H9 (cell line): ENCODE measurements around the gene MYEF2. TPM values are rescaled to one million over a fixed set of nuclear protein-coding genes. Genes with fewer than 3 reads are reported as not detected.

Source experiments
- DNase-seq: peaks from one replicate; pipeline ENCODE4 v3.0.0-alpha.2; 2017
- H2AFZ ChIP-seq: one replicate; pipeline ENCODE4 v1.6.1; 2013; ENCODE audit warnings: mild to moderate bottlenecking, low read length, control low read depth, moderate library complexity
- H2AK5ac ChIP-seq: 2 replicates; pipeline ENCODE4 v1.6.1; 2013; ENCODE audit warnings: low read length, control low read depth, mixed read lengths; ENCODE audit not compliant: insufficient read length
- H2BK120ac ChIP-seq: one replicate; pipeline ENCODE4 v1.6.1; 2013; ENCODE audit warnings: low read depth, mild to moderate bottlenecking, low read length, control low read depth, inconsistent platforms; ENCODE audit not compliant: poor library complexity, severe bottlenecking
- H2BK12ac ChIP-seq: 2 replicates; pipeline ENCODE4 v1.6.1; 2013; ENCODE audit warnings: low read length, control low read depth, mixed read lengths, low read depth; ENCODE audit not compliant: insufficient read length
- H2BK15ac ChIP-seq: 2 replicates; pipeline ENCODE4 v1.6.1; 2013; ENCODE audit warnings: low read depth, low read length, control low read depth
- H2BK20ac ChIP-seq: one replicate; pipeline ENCODE4 v1.6.1; 2013; ENCODE audit warnings: low read depth, mild to moderate bottlenecking, low read length, control low read depth, inconsistent platforms; ENCODE audit not compliant: poor library complexity, severe bottlenecking
- H2BK5ac ChIP-seq: 2 replicates; pipeline ENCODE4 v1.6.1; 2013; ENCODE audit warnings: low read length, control low read depth, mixed read lengths; ENCODE audit not compliant: insufficient read length
- H3K14ac ChIP-seq: 2 replicates; pipeline ENCODE4 v1.6.1; 2013; ENCODE audit warnings: low read length, control low read depth; ENCODE audit not compliant: insufficient read depth
- H3K18ac ChIP-seq: 2 replicates; pipeline ENCODE4 v1.6.1; 2013; ENCODE audit warnings: low read depth, mild to moderate bottlenecking, mixed read lengths, low read length, control low read depth; ENCODE audit not compliant: insufficient read length
- H3K23ac ChIP-seq: 2 replicates; pipeline ENCODE4 v1.6.1; 2013; ENCODE audit warnings: low read length, control low read depth, mixed read lengths, low read depth; ENCODE audit not compliant: insufficient read length
- H3K23me2 ChIP-seq: 2 replicates; pipeline ENCODE4 v1.6.1; 2013; ENCODE audit warnings: low read depth, mild to moderate bottlenecking, mixed read lengths, low read length, control low read depth; ENCODE audit not compliant: insufficient read length, poor library complexity, severe bottlenecking
- H3K27ac ChIP-seq: 2 replicates; pipeline ENCODE4 v1.5.1; 2013; ENCODE audit warnings: low read length, control low read depth, mixed read lengths, low read depth; ENCODE audit not compliant: insufficient read length
- H3K27me3 ChIP-seq: 2 replicates; pipeline ENCODE4 v1.6.1; 2013; ENCODE audit warnings: low read length, control low read depth, inconsistent platforms; ENCODE audit not compliant: insufficient read depth
- H3K4ac ChIP-seq: 2 replicates; pipeline ENCODE4 v1.6.1; 2013; ENCODE audit warnings: low read depth, mild to moderate bottlenecking, control low read depth, inconsistent platforms, low read length, moderate library complexity
- H3K4me1 ChIP-seq: 2 replicates; pipeline ENCODE4 v1.6.1; 2013; ENCODE audit warnings: low read length, control low read depth, inconsistent platforms; ENCODE audit not compliant: insufficient read depth
- H3K4me2 ChIP-seq: 2 replicates; pipeline ENCODE4 v1.6.1; 2013; ENCODE audit warnings: low read length, control low read depth, mixed read lengths; ENCODE audit not compliant: insufficient read length, insufficient read depth
- H3K56ac ChIP-seq: 2 replicates; pipeline ENCODE4 v1.6.1; 2013; ENCODE audit warnings: low read depth, mild to moderate bottlenecking, mixed read lengths, low read length, control low read depth; ENCODE audit not compliant: insufficient read length
- H3K79me1 ChIP-seq: 2 replicates; pipeline ENCODE4 v1.6.1; 2013; ENCODE audit warnings: low read depth, mild to moderate bottlenecking, moderate library complexity, low read length, control low read depth, inconsistent platforms; ENCODE audit not compliant: insufficient read depth, poor library complexity, severe bottlenecking
- H3K79me2 ChIP-seq: 2 replicates; pipeline ENCODE4 v1.6.1; 2013; ENCODE audit warnings: low read length, control low read depth, inconsistent platforms; ENCODE audit not compliant: insufficient read depth
- H3K9ac ChIP-seq: 2 replicates; pipeline ENCODE4 v1.6.1; 2013; ENCODE audit warnings: low read length, control low read depth, mixed read lengths; ENCODE audit not compliant: insufficient read length; ENCODE audit errors: extremely low read depth
- H3K9me3 ChIP-seq: one replicate; pipeline ENCODE4 v1.6.1; 2013; ENCODE audit warnings: low read depth, low read length, inconsistent platforms; ENCODE audit not compliant: control insufficient read depth
- H3T11ph ChIP-seq: one replicate; pipeline ENCODE4 v1.6.1; 2013; ENCODE audit warnings: mild to moderate bottlenecking, low read length, control low read depth, inconsistent platforms
- H4K20me1 ChIP-seq: one replicate; pipeline ENCODE4 v1.6.1; 2013; ENCODE audit not compliant: control insufficient read depth, insufficient read length, insufficient read depth
- H4K5ac ChIP-seq: 2 replicates; pipeline ENCODE4 v1.6.1; 2013; ENCODE audit warnings: low read depth, mild to moderate bottlenecking, mixed read lengths, low read length, control low read depth; ENCODE audit not compliant: insufficient read length
- H4K8ac ChIP-seq: replicated peaks from 2 replicates; pipeline ENCODE4 v1.6.1; 2013; ENCODE audit warnings: low read length, control low read depth, mixed read lengths, low read depth; ENCODE audit not compliant: insufficient read length
- H4K91ac ChIP-seq: 2 replicates; pipeline ENCODE4 v1.6.1; 2013; ENCODE audit warnings: low read depth, mild to moderate bottlenecking, moderate library complexity, mixed read lengths, low read length, control low read depth; ENCODE audit not compliant: insufficient read length
- H3K27ac Mint-ChIP-seq, 3 experiments: 2 replicates in 2 of 3; 3 replicates in 1 of 3; pipeline ENCODE4 v1.8.0; 2020 to 2021; ENCODE audit warnings: mixed read lengths in 3 of 3, mild to moderate bottlenecking in 1 of 3, moderate library complexity in 1 of 3
- H3K27me3 Mint-ChIP-seq: 2 replicates; pipeline ENCODE4 v1.8.0; 2021; ENCODE audit warnings: low read depth, mild to moderate bottlenecking, moderate library complexity, mixed read lengths
- H3K36me3 Mint-ChIP-seq, 3 experiments: 2 replicates in 2 of 3; 3 replicates in 1 of 3; pipeline ENCODE4 v1.8.0; 2020 to 2021; ENCODE audit warnings: low read depth in 3 of 3, mixed read lengths in 3 of 3; ENCODE audit not compliant: insufficient read depth in 1 of 3
- H3K4me1 Mint-ChIP-seq, 2 experiments: 2 replicates each; pipeline ENCODE4 v1.8.0; 2020; ENCODE audit warnings: mixed read lengths in 2 of 2
- H3K4me3 Mint-ChIP-seq, 2 experiments: 2 replicates in 1 of 2; 3 replicates in 1 of 2; pipeline ENCODE4 v1.8.0; 2020 to 2021; ENCODE audit warnings: mild to moderate bottlenecking in 2 of 2, mixed read lengths in 2 of 2, moderate library complexity in 1 of 2
- H3K9me3 Mint-ChIP-seq, 2 experiments: 2 replicates in 1 of 2; 3 replicates in 1 of 2; pipeline ENCODE4 v1.8.0; 2020; ENCODE audit warnings: mild to moderate bottlenecking in 2 of 2, mixed read lengths in 2 of 2, moderate library complexity in 1 of 2
- CTCF ChIP-seq: fragments of 200-600 bp; sonication (generic); conservative IDR thresholded peaks from 3 replicates; pipeline ENCODE4 v1.8.0; 2021; ENCODE audit warnings: antibody characterized with exemption, mild to moderate bottlenecking
- total RNA-seq: library from RNA; stranded (reverse); gene quantifications from 2 replicates; pipeline ENCODE4 v1.2.1, GENCODE V29; 2021

The MYEF2 gene
- total RNA-seq, 1 experiment from 2014 or later: 85.2 TPM

- H3K23me2 ChIP-seq: no peaks in the 10 kb centered on the region
- DNase-seq: no peak
- no peak overlapping the region for H2BK15ac ChIP-seq
- peaks cover 5 to 37% (median 35%) of the 10 kb centered on the region in 3 experiments; a peak in 6 of 7 replicates for H3K36me3 Mint-ChIP-seq
- H3K4me1 ChIP-seq: no peaks in the 10 kb centered on the region
- no peak overlapping the region for H3T11ph ChIP-seq
- no peaks in the 10 kb centered on the region for H3K9me3 ChIP-seq
- no peak overlapping the region for H4K8ac ChIP-seq
- H4K91ac ChIP-seq: no peak overlapping the region
- no peaks in the 10 kb centered on the region for H3K79me2 ChIP-seq
- no peaks in the 10 kb centered on the region for H4K20me1 ChIP-seq
- no peak overlapping the region for H3K4me2 ChIP-seq
- no peak overlapping the region for H2BK12ac ChIP-seq
- H3K27ac ChIP-seq: no peak overlapping the region
- H3K9me3 Mint-ChIP-seq: no peaks in the 10 kb centered on the region
- TF ChIP-seq CTCF: no peak
- no peak overlapping the region for H3K56ac ChIP-seq
- no peak overlapping the region for H3K23ac ChIP-seq
- H2BK120ac ChIP-seq: no peak overlapping the region
- no peaks in the 10 kb centered on the region for H3K27me3 Mint-ChIP-seq
- H2BK20ac ChIP-seq: no peak overlapping the region
- H3K4me3 Mint-ChIP-seq: no peak overlapping the region
- peaks cover 9 to 13% of the 10 kb centered on the region in 2 experiments for H3K4me1 Mint-ChIP-seq
- no peaks in the 10 kb centered on the region for H3K79me1 ChIP-seq
- H2AFZ ChIP-seq: no peak overlapping the region
- no peak overlapping the region for H3K27ac Mint-ChIP-seq
- no peaks in the 10 kb centered on the region for H3K27me3 ChIP-seq
- no peak overlapping the region for H3K14ac ChIP-seq
- no peak overlapping the region for H2BK5ac ChIP-seq
- no peak overlapping the region for H2AK5ac ChIP-seq
- no peak overlapping the region for H3K18ac ChIP-seq
- no peak overlapping the region for H3K9ac ChIP-seq
- no peak overlapping the region for H3K4ac ChIP-seq
- H4K5ac ChIP-seq: no peak overlapping the region
Observed at GRCh38 chr15:48145923-48146322, 32.2 kb downstream of the MYEF2 start.
